GM12891 (cell line): ENCODE data around the gene AVPR2.

Experiments
- POLR2A ChIP-seq: IDR thresholded peaks from 2 replicates; pipeline ENCODE4 v1.6.1; 2011; ENCODE audit warnings: low read depth, low read length, control low read depth
- POLR2AphosphoS5 ChIP-seq: IDR thresholded peaks from 2 replicates; pipeline ENCODE4 v1.6.1; 2011; ENCODE audit warnings: low read depth, low read length, control low read depth
- SPI1 ChIP-seq: IDR thresholded peaks from 2 replicates; pipeline ENCODE4 v1.6.1; 2011; ENCODE audit warnings: low read depth, low read length, control low read depth
- TAF1 ChIP-seq: IDR thresholded peaks from 2 replicates; pipeline ENCODE4 v1.6.1; 2011; ENCODE audit warnings: low read depth, low read length, control low read depth

GRCh38 chrX:153905481-153906095, 1.1 kb downstream of the AVPR2 start:
- TF ChIP-seq POLR2AphosphoS5 (no peak), POLR2A (no peak), SPI1 (no peak), TAF1 (no peak)
